ENCODE results near the gene MAP3K7.

DNA sequence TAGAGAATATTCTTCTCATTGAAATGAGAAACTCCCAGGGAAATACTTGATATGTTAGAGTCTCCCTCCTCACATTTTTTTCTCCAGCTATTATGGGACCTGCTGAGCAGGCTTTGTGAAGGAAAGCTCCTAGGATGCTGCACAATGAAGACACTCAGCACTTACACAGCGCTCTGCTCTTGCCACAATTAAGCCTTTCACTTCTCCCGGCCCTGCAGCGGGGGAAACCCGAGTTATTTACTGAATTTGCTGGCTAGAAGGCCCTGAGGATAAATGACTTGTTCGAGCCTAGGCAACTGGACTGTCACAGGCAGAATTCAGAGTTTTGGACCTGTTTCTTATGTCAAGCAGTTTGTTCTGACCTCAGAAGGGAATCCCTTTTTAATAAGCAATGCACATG is 102.0 kb downstream of the MAP3K7 start:
- TF ChIP-seq, protein P1, sequence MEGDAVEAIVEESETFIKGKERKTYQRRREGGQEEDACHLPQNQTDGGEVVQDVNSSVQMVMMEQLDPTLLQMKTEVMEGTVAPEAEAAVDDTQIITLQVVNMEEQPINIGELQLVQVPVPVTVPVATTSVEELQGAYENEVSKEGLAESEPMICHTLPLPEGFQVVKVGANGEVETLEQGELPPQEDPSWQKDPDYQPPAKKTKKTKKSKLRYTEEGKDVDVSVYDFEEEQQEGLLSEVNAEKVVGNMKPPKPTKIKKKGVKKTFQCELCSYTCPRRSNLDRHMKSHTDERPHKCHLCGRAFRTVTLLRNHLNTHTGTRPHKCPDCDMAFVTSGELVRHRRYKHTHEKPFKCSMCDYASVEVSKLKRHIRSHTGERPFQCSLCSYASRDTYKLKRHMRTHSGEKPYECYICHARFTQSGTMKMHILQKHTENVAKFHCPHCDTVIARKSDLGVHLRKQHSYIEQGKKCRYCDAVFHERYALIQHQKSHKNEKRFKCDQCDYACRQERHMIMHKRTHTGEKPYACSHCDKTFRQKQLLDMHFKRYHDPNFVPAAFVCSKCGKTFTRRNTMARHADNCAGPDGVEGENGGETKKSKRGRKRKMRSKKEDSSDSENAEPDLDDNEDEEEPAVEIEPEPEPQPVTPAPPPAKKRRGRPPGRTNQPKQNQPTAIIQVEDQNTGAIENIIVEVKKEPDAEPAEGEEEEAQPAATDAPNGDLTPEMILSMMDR (IDR thresholded peaks at IDR 0.05 in 8 of 11, conservative IDR thresholded peaks at IDR 0.05 in 3 of 11): no peak
- TF ChIP-seq POLR2A (IDR thresholded peaks at IDR 0.05): no peak
- TF ChIP-seq POLR2AphosphoS5 (IDR thresholded peaks at IDR 0.05): no peak
